ENCODE measurements around the gene CUL4B.
A peak's percentile ranks its signal among the peaks of the same experiment; 100 is the strongest.
"Not testable (repeated sequence)": the region's sequence is repeated elsewhere in the genome, so short reads cannot be mapped to it uniquely, and the experiment has no call there.

Gene CUL4B

DNA sequence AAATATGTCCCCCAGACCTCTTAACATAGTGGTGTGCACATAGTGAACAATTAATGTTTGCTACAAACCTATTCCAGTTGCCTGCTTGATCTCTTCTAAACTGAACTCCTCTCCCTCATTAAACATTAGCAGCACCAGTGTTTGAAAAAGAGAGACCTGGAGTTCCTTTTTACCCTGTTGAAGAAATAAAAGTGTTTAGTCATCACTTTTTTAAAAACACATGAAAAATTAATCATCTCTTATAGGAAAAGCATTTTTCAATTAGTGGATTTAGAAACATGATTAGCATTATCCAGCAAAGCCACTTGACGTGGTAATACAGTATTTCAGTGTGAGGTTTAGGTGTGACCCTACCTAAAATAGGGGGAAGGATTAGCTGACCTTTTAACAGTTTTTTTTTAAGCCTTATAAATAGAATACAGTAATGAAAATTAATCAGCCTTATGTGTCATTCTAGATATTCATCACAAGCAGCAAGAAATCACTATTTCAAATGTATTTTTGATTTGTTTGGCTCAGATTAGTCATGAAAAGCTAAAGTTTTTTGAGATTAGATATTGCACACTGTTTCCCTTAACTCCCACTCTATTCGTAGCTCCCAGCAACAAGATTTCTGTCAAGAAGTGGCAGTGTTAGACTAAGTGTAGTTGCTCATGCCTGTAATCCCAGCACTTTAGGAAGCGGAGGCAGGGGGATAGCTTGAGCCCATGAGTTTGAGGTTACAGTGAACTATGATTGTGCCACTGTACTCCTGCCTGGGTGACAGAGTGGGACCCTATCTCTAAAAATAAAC lies 26.2 kb downstream of the CUL4B start:
- Histone ChIP-seq H3K4me3 (no peak overlapping the region), H3K36me3 (peaks cover 46% of the 10 kb centered on the region), H4K20me1 (no peaks in the 10 kb centered on the region), H3K4me2 (no peak overlapping the region), H3K27me3 (no peaks in the 10 kb centered on the region), H3K4me1 (no peaks in the 10 kb centered on the region), H3K27ac (no peak overlapping the region), H3K9me3 (no peaks in the 10 kb centered on the region), H3K9ac (no peak overlapping the region)
- TF ChIP-seq Cebpa-rat (IDR thresholded peaks at IDR 0.05): no peak

DNA sequence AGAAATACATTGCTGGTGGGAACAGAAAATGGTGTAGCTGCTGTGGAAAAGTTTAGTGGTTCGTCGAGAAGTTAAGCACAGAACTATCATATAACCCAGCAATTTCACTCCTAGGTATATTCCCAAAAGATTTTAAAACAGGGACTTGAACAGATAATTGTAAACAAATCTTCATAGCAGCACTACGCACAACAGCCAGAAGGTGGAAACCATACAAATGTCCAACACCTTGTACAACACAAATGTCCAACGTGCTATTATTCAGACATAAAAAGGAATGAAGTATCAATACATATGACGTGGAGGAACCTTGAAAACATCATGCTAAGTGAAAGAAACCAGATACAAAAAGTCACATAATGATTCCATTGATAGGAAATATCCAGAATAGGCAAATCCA lies 37.9 kb downstream of the CUL4B start:
- Histone ChIP-seq H3K4me3 (no peak overlapping the region), H3K27ac (no peak overlapping the region), H3K9ac (no peak overlapping the region), H3K9me3 (no peaks in the 10 kb centered on the region), H3K27me3 (no peaks in the 10 kb centered on the region), H3K4me1 (no peaks in the 10 kb centered on the region), H3K4me2 (no peak overlapping the region), H4K20me1 (no peaks in the 10 kb centered on the region), H3K36me3 (no peaks in the 10 kb centered on the region)
- no peak for TF ChIP-seq Cebpa-rat (IDR thresholded peaks at IDR 0.05)

DNA sequence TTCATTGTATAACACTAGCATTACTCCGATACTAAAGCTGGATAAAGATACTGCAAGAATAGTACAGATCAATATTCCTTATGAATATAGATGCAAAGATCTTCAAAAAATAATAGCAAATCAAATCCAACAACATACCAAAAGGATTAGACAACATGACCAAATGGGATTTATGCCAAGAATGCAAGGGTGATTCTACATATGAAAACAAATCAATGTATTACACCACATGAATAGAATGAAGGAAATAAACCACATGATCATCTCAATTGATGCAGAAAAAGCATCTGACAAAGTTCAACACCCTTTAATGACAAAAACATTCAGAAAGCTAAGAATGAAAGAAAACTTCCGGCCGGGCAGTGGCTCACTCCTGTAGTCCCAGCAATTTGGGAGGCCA lies 42.8 kb downstream of the CUL4B start:
- no peak for TF ChIP-seq Cebpa-rat (IDR thresholded peaks at IDR 0.05)
- Histone ChIP-seq H3K36me3 (no peaks in the 10 kb centered on the region), H3K4me2 (no peak overlapping the region), H3K27me3 (no peaks in the 10 kb centered on the region), H4K20me1 (no peaks in the 10 kb centered on the region), H3K4me1 (peaks cover 12% of the 10 kb centered on the region), H3K9ac (no peak overlapping the region), H3K27ac (no peak overlapping the region), H3K9me3 (no peaks in the 10 kb centered on the region), H3K4me3 (no peak overlapping the region)

DNA sequence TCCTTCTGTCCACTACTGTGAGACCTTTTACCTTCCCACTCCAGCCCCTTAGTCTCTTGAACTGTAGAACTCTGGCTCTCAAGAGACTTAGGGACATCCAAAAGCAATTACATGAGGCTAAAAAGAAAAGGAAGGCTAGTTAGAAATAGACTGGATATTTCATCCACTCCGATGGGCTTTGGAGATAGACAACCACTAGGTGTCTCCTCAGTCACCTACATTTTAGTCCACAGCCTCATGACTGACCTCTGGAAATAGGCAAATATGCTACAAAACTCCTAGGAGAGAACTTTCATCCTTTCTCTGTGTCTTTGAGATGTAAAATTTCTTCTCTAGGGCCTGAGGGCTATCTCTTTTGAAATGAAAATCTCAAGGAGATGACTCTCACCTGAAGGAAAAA lies 46.5 kb downstream of the CUL4B start:
- Histone ChIP-seq H3K4me1 (peaks cover 14% of the 10 kb centered on the region), H3K9ac (no peak overlapping the region), H3K36me3 (no peaks in the 10 kb centered on the region), H3K9me3 (no peaks in the 10 kb centered on the region), H3K27me3 (no peaks in the 10 kb centered on the region), H3K4me2 (no peak overlapping the region), H3K27ac (no peak overlapping the region), H4K20me1 (no peaks in the 10 kb centered on the region), H3K4me3 (no peak overlapping the region)
- TF ChIP-seq Cebpa-rat (IDR thresholded peaks at IDR 0.05): no peak

DNA sequence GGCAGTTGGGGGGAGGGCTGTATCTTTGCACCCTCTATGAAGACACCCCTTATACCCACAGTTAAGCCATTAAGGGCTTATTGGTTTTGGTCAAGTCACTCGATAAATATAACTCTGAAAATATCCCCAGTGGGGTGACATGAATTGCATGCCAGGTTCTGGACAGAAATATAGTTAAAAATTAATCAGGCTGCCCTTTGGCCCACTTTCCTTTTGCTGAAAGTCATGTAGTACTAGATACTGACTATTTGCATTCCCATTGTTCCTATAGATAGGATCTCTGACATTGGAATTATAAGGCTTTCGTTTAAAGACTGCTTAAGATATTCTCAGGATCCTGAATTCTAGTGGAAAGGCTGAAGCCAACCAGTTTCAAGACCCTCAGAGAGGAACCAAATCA lies 48.1 kb downstream of the CUL4B start:
- Histone ChIP-seq H3K4me2 (no peak overlapping the region), H3K9ac (no peak overlapping the region), H3K36me3 (no peaks in the 10 kb centered on the region)

DNA sequence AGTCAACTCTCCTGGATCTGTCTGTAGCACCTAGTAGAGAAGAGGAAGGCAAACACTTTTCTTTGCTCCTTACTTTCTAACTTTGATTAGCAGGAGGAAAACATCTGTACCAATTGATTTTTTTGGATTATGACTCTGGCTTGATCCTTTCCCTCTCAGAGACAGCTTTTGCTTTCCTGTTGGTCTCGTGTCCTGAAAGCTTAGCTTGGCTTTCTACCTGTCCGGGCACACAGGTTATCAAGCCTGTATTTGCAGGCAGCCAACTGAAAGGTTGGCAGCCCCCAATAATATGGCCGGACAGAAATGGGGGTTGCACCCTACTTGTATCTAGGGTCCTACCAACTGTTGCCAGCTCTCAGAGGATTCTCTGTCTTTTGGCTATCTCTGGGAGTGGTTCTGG lies 48.5 kb downstream of the CUL4B start:
- no peaks in the 10 kb centered on the region for H3K9me3 ChIP-seq
- H3K4me2 ChIP-seq: no peak overlapping the region
- no peak overlapping the region for H3K4me3 ChIP-seq
- H3K36me3 ChIP-seq: no peaks in the 10 kb centered on the region
- peaks cover 14% of the 10 kb centered on the region for H3K4me1 ChIP-seq
- no peaks in the 10 kb centered on the region for H3K27me3 ChIP-seq
- no peak overlapping the region for H3K9ac ChIP-seq
- TF ChIP-seq Cebpa-rat (IDR thresholded peaks at IDR 0.05): no peak
- no peak overlapping the region for H3K27ac ChIP-seq
- H4K20me1 ChIP-seq: no peaks in the 10 kb centered on the region

More for the DNA sequence above, 48.1 kb downstream of the CUL4B start:
- TF ChIP-seq Cebpa-rat (IDR thresholded peaks at IDR 0.05): no peak
- H3K4me1 ChIP-seq: peaks cover 14% of the 10 kb centered on the region
- H3K27ac ChIP-seq: no peak overlapping the region
- no peaks in the 10 kb centered on the region for H3K9me3 ChIP-seq
- no peak overlapping the region for H3K4me3 ChIP-seq
- no peaks in the 10 kb centered on the region for H3K27me3 ChIP-seq
- no peaks in the 10 kb centered on the region for H4K20me1 ChIP-seq

DNA sequence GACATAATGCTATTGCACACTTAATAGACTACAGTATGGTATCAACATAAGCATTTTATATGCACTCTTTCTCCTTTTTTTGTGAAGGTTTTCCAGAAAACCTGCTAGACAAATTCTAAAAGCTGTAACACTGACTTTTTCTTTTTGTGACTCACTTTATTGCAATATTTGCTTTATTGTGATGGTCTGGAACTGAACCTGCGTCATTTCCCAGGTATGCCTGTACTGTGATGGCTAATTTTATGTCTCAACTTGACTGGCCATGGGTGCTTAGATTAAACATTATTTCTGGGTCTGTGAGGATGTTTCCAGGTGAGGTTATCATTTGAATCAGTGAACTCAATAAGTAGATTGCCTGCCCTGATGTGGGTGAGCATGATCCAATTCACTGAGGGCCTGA lies 56.2 kb downstream of the CUL4B start:
- H3K4me1 ChIP-seq: no peaks in the 10 kb centered on the region
- no peak overlapping the region for H3K4me2 ChIP-seq
- TF ChIP-seq Cebpa-rat (IDR thresholded peaks at IDR 0.05): no peak
- H3K4me3 ChIP-seq: no peak overlapping the region
- no peaks in the 10 kb centered on the region for H3K27me3 ChIP-seq
- no peak overlapping the region for H3K27ac ChIP-seq
- no peak overlapping the region for H3K9ac ChIP-seq
- H4K20me1 ChIP-seq: no peaks in the 10 kb centered on the region
- no peaks in the 10 kb centered on the region for H3K9me3 ChIP-seq
- H3K36me3 ChIP-seq: no peaks in the 10 kb centered on the region

DNA sequence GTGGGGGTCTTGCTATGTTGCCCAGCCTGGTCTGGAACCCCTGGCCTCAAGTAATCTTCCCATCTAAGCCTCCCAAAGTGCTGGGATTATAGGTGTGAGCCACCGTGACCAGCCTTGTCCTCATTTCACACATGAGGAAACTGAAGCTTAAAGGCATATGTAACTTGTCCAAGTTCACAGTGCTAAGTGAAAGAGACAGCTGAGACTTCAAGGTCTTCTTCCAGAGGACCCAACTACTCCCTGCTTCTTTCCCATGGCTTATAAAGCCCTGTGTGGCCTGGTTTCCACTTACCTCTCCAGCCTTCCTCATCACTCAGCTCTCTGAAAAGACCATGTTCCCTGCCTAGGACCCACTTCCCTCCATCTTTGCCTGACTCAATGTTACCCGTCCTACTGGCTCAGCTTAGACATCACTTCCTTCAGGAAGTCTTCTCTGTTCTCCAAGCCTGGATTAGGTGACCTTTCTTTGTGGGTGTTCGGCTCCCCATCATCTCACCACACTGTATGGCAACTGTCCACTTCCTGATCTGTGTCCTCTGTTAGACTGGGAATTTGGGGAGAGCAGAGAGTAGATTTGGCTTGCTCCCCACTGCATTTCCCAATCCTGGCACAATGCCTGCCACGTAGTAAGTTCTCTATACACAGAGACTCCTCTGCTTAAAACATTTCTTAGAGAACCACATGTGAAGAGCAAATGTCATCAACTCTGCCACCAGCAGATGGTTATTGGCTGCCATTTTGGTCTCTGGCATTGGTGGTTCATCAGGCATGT lies 61.3 kb downstream of the CUL4B start:
- Histone ChIP-seq H3K27me3 (no peaks in the 10 kb centered on the region), H3K4me3 (no peak overlapping the region), H3K4me2 (no peak overlapping the region), H3K27ac (no peak overlapping the region), H3K4me1 (peaks cover 9% of the 10 kb centered on the region), H3K9me3 (no peaks in the 10 kb centered on the region), H4K20me1 (no peaks in the 10 kb centered on the region), H3K36me3 (no peaks in the 10 kb centered on the region), H3K9ac (no peak overlapping the region)
- no peak for TF ChIP-seq Cebpa-rat (IDR thresholded peaks at IDR 0.05)

DNA sequence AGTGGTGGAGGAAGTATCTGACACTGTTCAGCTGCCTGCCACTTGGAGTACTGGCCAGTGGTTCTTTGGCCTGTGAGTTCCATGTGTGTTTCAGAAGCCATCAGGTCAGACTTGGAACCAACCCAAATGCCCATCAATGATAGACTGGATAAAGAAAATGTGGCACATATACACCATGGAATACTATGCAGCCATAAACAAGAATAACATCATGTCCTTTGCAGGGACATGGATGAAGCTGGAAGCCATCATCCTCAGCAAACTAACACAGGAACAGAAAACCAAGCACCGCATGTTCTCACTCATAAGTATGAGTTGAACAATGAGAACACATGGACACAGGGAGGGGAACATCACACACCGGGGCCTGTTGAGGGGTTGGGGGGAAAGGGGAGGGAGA lies 70.6 kb downstream of the CUL4B start:
- H3K9me3 ChIP-seq: not testable (repeated sequence)

DNA sequence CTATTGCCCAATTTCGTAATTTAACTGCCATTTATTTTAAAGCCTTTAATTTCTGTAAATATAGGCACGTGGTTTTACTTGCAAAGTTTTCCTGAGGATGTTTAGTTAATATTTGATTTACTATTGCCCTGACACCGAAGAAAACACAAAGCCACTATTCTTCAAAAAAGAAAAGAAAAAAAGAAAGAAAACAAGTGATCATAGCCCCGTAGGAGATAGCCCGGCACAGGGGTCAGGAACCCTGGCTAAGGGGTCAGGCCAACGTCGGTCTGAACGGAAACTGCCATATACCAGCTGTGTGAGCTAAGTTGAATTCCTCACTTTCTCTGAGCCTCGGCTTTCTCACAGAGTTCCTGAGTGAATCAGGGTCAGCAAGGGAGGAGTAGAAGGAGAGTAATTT lies 74.0 kb downstream of the CUL4B start:
- H3K4me1 ChIP-seq: peaks cover 7% of the 10 kb centered on the region; the same call in 1 of the 2 replicates
- no peak for TF ChIP-seq Cebpa-rat (IDR thresholded peaks at IDR 0.05)
- H4K20me1 ChIP-seq: no peaks in the 10 kb centered on the region
- no peak overlapping the region for H3K9ac ChIP-seq
- no peak overlapping the region for H3K27ac ChIP-seq
- H3K9me3 ChIP-seq: no peaks in the 10 kb centered on the region
- H3K27me3 ChIP-seq: no peaks in the 10 kb centered on the region
- H3K4me2 ChIP-seq: peak overlapping the region; percentile 53; the same call in 1 of the 2 replicates
- H3K4me3 ChIP-seq: no peak overlapping the region
- no peaks in the 10 kb centered on the region for H3K36me3 ChIP-seq

More for the DNA sequence above, 70.6 kb downstream of the CUL4B start:
- H4K20me1 ChIP-seq, H3K36me3 ChIP-seq, H3K9ac ChIP-seq, H3K4me2 ChIP-seq, H3K27me3 ChIP-seq, H3K27ac ChIP-seq, H3K4me1 ChIP-seq, H3K4me3 ChIP-seq: not testable (repeated sequence)
